CD14-positive monocyte (primary cell): ENCODE data around the gene RCOR2. TPM values are rescaled to one million over a fixed set of nuclear protein-coding genes. Genes with fewer than 3 reads are reported as not detected.

ENCODE experiments used
- DNase-seq, 3 donors: peaks; one replicate each; pipeline ENCODE4 v3.0.0-alpha.2; 2011 to 2022
- H2AFZ ChIP-seq: 2 replicates; pipeline ENCODE4 v1.6.0; 2012; ENCODE audit warnings: mild to moderate bottlenecking, low read depth, low read length, inconsistent platforms; ENCODE audit not compliant: insufficient read depth, poor library complexity, severe bottlenecking
- H3K27ac ChIP-seq, 2 donors: 1 replicate in 1 of 2; 2 replicates in 1 of 2; pipeline ENCODE4 v1.5.1; 2012 to 2013; ENCODE audit warnings: low read length in 2 of 2, control low read depth in 1 of 2, inconsistent platforms in 1 of 2, low read depth in 1 of 2, mild to moderate bottlenecking in 1 of 2
- H3K27me3 ChIP-seq, 2 donors: one replicate each; pipeline versions ENCODE4 v1.6.0 to v1.6.1; 2011 to 2013; ENCODE audit warnings: low read length in 2 of 2; ENCODE audit not compliant: control insufficient read depth in 2 of 2, insufficient read depth in 2 of 2
- H3K36me3 ChIP-seq, 2 donors: replicated peaks in 1 of 2; 1 replicate in 1 of 2; 2 replicates in 1 of 2; pipeline versions ENCODE4 v1.5.1 to v1.6.1; 2012 to 2013; ENCODE audit warnings: low read length in 2 of 2, control low read depth in 1 of 2, inconsistent platforms in 1 of 2, mild to moderate bottlenecking in 1 of 2; ENCODE audit not compliant: insufficient read depth in 2 of 2, control insufficient read depth in 1 of 2
- H3K4me1 ChIP-seq, 2 donors: 1 replicate in 1 of 2; 2 replicates in 1 of 2; pipeline versions ENCODE4 v1.5.1 to v1.6.1; 2012 to 2013; ENCODE audit warnings: low read length in 2 of 2, control low read depth in 1 of 2, inconsistent platforms in 1 of 2, mild to moderate bottlenecking in 1 of 2, moderate library complexity in 1 of 2; ENCODE audit not compliant: insufficient read depth in 2 of 2, control insufficient read depth in 1 of 2
- H3K4me2 ChIP-seq: replicated peaks from 2 replicates; pipeline ENCODE3; 2012; ENCODE audit warnings: low read length, moderate library complexity, mild to moderate bottlenecking; ENCODE audit not compliant: poor library complexity, severe bottlenecking; ENCODE audit errors: extremely low read depth
- H3K4me3 ChIP-seq, 3 experiments: fragments of 200-600 bp in 1 of 3; sonication (generic) in 1 of 3; replicated peaks in 1 of 3; 1 replicate in 2 of 3; 2 replicates in 1 of 3; pipeline ENCODE4 v1.5.1; 2011 to 2013; ENCODE audit warnings: low read length in 3 of 3, mild to moderate bottlenecking in 3 of 3, control low read depth in 2 of 3, low read depth in 2 of 3, inconsistent platforms in 1 of 3, moderate library complexity in 1 of 3
- H3K79me2 ChIP-seq: 2 replicates; pipeline ENCODE4 v1.6.0; 2012; ENCODE audit warnings: mild to moderate bottlenecking, control low read depth, inconsistent platforms, low read length, moderate library complexity; ENCODE audit not compliant: insufficient read depth
- H3K9ac ChIP-seq: 2 replicates; pipeline ENCODE4 v1.6.0; 2017; ENCODE audit warnings: low read length, mild to moderate bottlenecking; ENCODE audit not compliant: insufficient read depth, poor library complexity, severe bottlenecking
- H3K9me3 ChIP-seq, 2 donors: replicated peaks in 1 of 2; 1 replicate in 1 of 2; 2 replicates in 1 of 2; pipeline versions ENCODE4 v1.5.1 to v1.6.1; 2012 to 2013; ENCODE audit warnings: low read length in 2 of 2, control low read depth in 1 of 2; ENCODE audit not compliant: control insufficient read depth in 1 of 2, insufficient read depth in 1 of 2
- H4K20me1 ChIP-seq: 2 replicates; pipeline ENCODE4 v1.6.0; 2012; ENCODE audit warnings: mild to moderate bottlenecking, low read length, control low read depth, moderate library complexity; ENCODE audit not compliant: insufficient read depth
- H3K27ac Mint-ChIP-seq, 7 donors: one replicate each; pipeline ENCODE4 v1.8.0; 2020; ENCODE audit warnings: mild to moderate bottlenecking in 7 of 7, mixed read lengths in 7 of 7, moderate library complexity in 6 of 7, inconsistent platforms in 2 of 7
- H3K27me3 Mint-ChIP-seq, 3 donors: one replicate each; pipeline ENCODE4 v1.8.0; 2021 to 2022; ENCODE audit warnings: low read depth in 3 of 3, mild to moderate bottlenecking in 3 of 3, mixed read lengths in 3 of 3, moderate library complexity in 3 of 3, inconsistent platforms in 1 of 3
- H3K36me3 Mint-ChIP-seq, 2 donors: one replicate each; pipeline ENCODE4 v1.8.0; 2020; ENCODE audit warnings: mixed read lengths in 2 of 2, inconsistent platforms in 1 of 2, mild to moderate bottlenecking in 1 of 2
- H3K4me1 Mint-ChIP-seq: one replicate; pipeline ENCODE4 v1.8.0; 2020; ENCODE audit warnings: mild to moderate bottlenecking, mixed read lengths
- H3K4me3 Mint-ChIP-seq, 2 donors: one replicate each; pipeline ENCODE4 v1.8.0; 2020; ENCODE audit warnings: mild to moderate bottlenecking in 2 of 2, mixed read lengths in 2 of 2, moderate library complexity in 1 of 2
- H3K9me3 Mint-ChIP-seq, 7 donors: one replicate each; pipeline ENCODE4 v1.8.0; 2020 to 2022; ENCODE audit warnings: mixed read lengths in 7 of 7, mild to moderate bottlenecking in 6 of 7, moderate library complexity in 6 of 7, inconsistent platforms in 2 of 7
- CTCF ChIP-seq: fragments of 200-600 bp; IDR thresholded peaks from one replicate; pipeline ENCODE4 v1.8.0; 2022; ENCODE audit warnings: antibody characterized with exemption, mild to moderate bottlenecking
- WGBS: methylation state at CpG from one replicate; pipeline ENCODE4 v1.1.5; 2013; ENCODE audit warnings: missing lambda C conversion rate; ENCODE audit not compliant: insufficient coverage; 5-methylcytosine and 5-hydroxymethylcytosine counted together
- intact Hi-C, 2 donors: fragments of 100-400 bp; cut with micrococcal nuclease; formaldehyde crosslinking; loops; one replicate each; pipeline versions ENCODE4 v1.15.0 to v1.15.1; 2023
- polyA plus RNA-seq, 3 donors: library from polyadenylated mRNA; depleted of rRNA in 1 of 3; unstranded in 2 of 3; stranded (reverse) in 1 of 3; fragments of 300-500 nt in 2 of 3; fragments of >200 nt in 1 of 3; fragmentation: Illumina TruSeq in 2 of 3; gene quantifications; 1 replicate in 2 of 3; 2 replicates in 1 of 3; pipeline ENCODE4 v1.2.3, GENCODE V29; 2012 to 2021

The RCOR2 gene
- polyA plus RNA-seq, 3 donors, result not detected

GRCh38 chr11:63888170-63889086 lies 28.5 kb downstream of the RCOR2 start:
- peaks cover 83% of the 10 kb centered on the region for H3K4me1 Mint-ChIP-seq
- intact Hi-C loops, result loop anchor here in 1 of 2 donors (5.0 kb wide), 1 partner anchor 51 kb away; the partner anchor contains the start of gene MARK2
- peaks cover 17 to 47% of the 10 kb centered on the region in 2 donors for H3K36me3 Mint-ChIP-seq
- no peak for TF ChIP-seq CTCF
- H3K9me3 Mint-ChIP-seq, result no peaks in the 10 kb centered on the region
- Histone ChIP-seq H3K4me1 (peaks cover 49 to 57% of the 10 kb centered on the region in 2 donors), H3K4me2 (peak overlapping the region; percentile 87), H2AFZ (no peak overlapping the region), H3K9ac (peak overlapping the region; percentile 53), H3K27ac (peak overlapping the region; percentile 51 to 81), H3K9me3 (no peaks in the 10 kb centered on the region), H3K36me3 (peaks cover 23 to 48% of the 10 kb centered on the region in 2 donors), H3K79me2 (peaks cover 99% of the 10 kb centered on the region), H3K4me3 (peak overlapping the region; percentile 20 to 70 (median 30)), H3K27me3 (no peaks in the 10 kb centered on the region), H4K20me1 (peaks cover 99% of the 10 kb centered on the region)
- WGBS, result 8% methylated on average over 14 of the region's 25 CpGs
- H3K27me3 Mint-ChIP-seq, result peaks cover 0 to 4% (median 2%) of the 10 kb centered on the region in 3 donors
- DNase-seq, result peak; percentile 44 to 73 (median 65)
- peak overlapping the region; percentile 77 to 95 for H3K4me3 Mint-ChIP-seq
- peak overlapping the region; percentile 80 to 96 (median 92) for H3K27ac Mint-ChIP-seq

GRCh38 chr11:63887386-63887999 lies 29.5 kb downstream of the RCOR2 start:
- Mint-ChIP-seq H3K4me1 (peaks cover 91% of the 10 kb centered on the region), H3K27ac (peak overlapping the region; percentile 80 to 96 (median 91)), H3K27me3 (peaks cover 0 to 4% (median 2%) of the 10 kb centered on the region in 3 donors), H3K4me3 (peak overlapping the region; percentile 77 to 95), H3K36me3 (peaks cover 16 to 46% of the 10 kb centered on the region in 2 donors), H3K9me3 (no peaks in the 10 kb centered on the region)
- peaks cover 99% of the 10 kb centered on the region for H4K20me1 ChIP-seq
- intact Hi-C loops, result loop anchor here in 1 of 2 donors (5.0 kb wide), 1 partner anchor 50 kb away; the partner anchor contains the start of gene MARK2
- no peaks in the 10 kb centered on the region for H3K27me3 ChIP-seq
- peak overlapping the region; percentile 30 for H3K9ac ChIP-seq
- peak overlapping the region; percentile 87 for H3K4me2 ChIP-seq
- H2AFZ ChIP-seq, result no peak overlapping the region
- peaks cover 99% of the 10 kb centered on the region for H3K79me2 ChIP-seq
- peak overlapping the region in 1 of 3 experiments; percentile 70 for H3K4me3 ChIP-seq
- peak in 1 of 3 donors; percentile 10 for DNase-seq
- 23% methylated on average over 5 of the region's 6 CpGs for WGBS
- H3K36me3 ChIP-seq, result peaks cover 23 to 44% of the 10 kb centered on the region in 2 donors
- H3K4me1 ChIP-seq, result peaks cover 59 to 66% of the 10 kb centered on the region in 2 donors
- peak overlapping the region; percentile 51 to 81 for H3K27ac ChIP-seq
- no peak for TF ChIP-seq CTCF
- no peaks in the 10 kb centered on the region for H3K9me3 ChIP-seq
